HG03280 (cell line): Measurements from ENCODE around the gene CDC42BPA.
"Not testable (repeated sequence)": the region's sequence is repeated elsewhere in the genome, so short reads cannot be mapped to it uniquely, and the experiment has no call there.

Source experiments
- ATAC-seq: cut with Tn5 transposase; IDR thresholded peaks from one replicate; pipeline ENCODE4 v1.9.1; 2021; ENCODE audit warnings: mild to moderate bottlenecking, moderate library complexity; ENCODE audit not compliant: unreplicated experiment

The CDC42BPA gene

GRCh38 chr1:227265891-227266290 is 52.4 kb downstream of the CDC42BPA start:
- no peak for ATAC-seq

GRCh38 chr1:227263869-227264268 is 54.4 kb downstream of the CDC42BPA start:
- no peak for ATAC-seq

- ATAC-seq: no peak
Measured at GRCh38 chr1:227261501-227261900, 56.8 kb downstream of the CDC42BPA start.

- no peak for ATAC-seq
Measured at GRCh38 chr1:227260433-227260832, 57.9 kb downstream of the CDC42BPA start.

- ATAC-seq: no peak
Measured at GRCh38 chr1:227257964-227258363, 60.3 kb downstream of the CDC42BPA start.

GRCh38 chr1:227255086-227255732 is 63.1 kb downstream of the CDC42BPA start:
- ATAC-seq: no peak

GRCh38 chr1:227253065-227253464 is 65.2 kb downstream of the CDC42BPA start:
- no peak for ATAC-seq

GRCh38 chr1:227245613-227246320 is 72.5 kb downstream of the CDC42BPA start:
- ATAC-seq: no peak

GRCh38 chr1:227244339-227245118 is 73.8 kb downstream of the CDC42BPA start:
- no peak for ATAC-seq

- ATAC-seq: no peak
Measured at GRCh38 chr1:227242811-227243682, 75.2 kb downstream of the CDC42BPA start.

- ATAC-seq: no peak
Measured at GRCh38 chr1:227240983-227241382, 77.3 kb downstream of the CDC42BPA start.

- no peak for ATAC-seq
Measured at GRCh38 chr1:227234998-227235405, 83.3 kb downstream of the CDC42BPA start.

- ATAC-seq: not testable (repeated sequence)
Measured at GRCh38 chr1:227231128-227231527, 87.2 kb downstream of the CDC42BPA start.

- no peak for ATAC-seq
Measured at GRCh38 chr1:227228201-227228600, 90.1 kb downstream of the CDC42BPA start.

GRCh38 chr1:227227761-227228160 is 90.5 kb downstream of the CDC42BPA start:
- ATAC-seq: no peak

- ATAC-seq: no peak
Measured at GRCh38 chr1:227225715-227226346, 92.5 kb downstream of the CDC42BPA start.

GRCh38 chr1:227223171-227223806 is 95.0 kb downstream of the CDC42BPA start:
- ATAC-seq: no peak

- ATAC-seq: no peak
Measured at GRCh38 chr1:227219715-227220292, 98.5 kb downstream of the CDC42BPA start.

- ATAC-seq: no peak
Measured at GRCh38 chr1:227218870-227219573, 99.3 kb downstream of the CDC42BPA start.
